CD4-positive, alpha-beta T cell treated with Interferon gamma for 1 hour (primary cell): Measurements from ENCODE around the gene DYSF.

Experiments
- DNase-seq: peaks from one replicate; pipeline ENCODE4 v3.0.0-alpha.2; 2020

Gene DYSF

GRCh38 chr2:71457123-71457915 is 4.0 kb downstream of the DYSF start:
- no peak for DNase-seq

GRCh38 chr2:71457923-71458322 is 4.6 kb downstream of the DYSF start:
- no peak for DNase-seq

GRCh38 chr2:71458413-71459083 is 5.2 kb downstream of the DYSF start:
- no peak for DNase-seq

GRCh38 chr2:71459084-71459431 is 5.7 kb downstream of the DYSF start:
- DNase-seq, result no peak

- DNase-seq, result no peak
Observed at GRCh38 chr2:71460056-71460455, 6.7 kb downstream of the DYSF start.

GRCh38 chr2:71460595-71461303 is 7.4 kb downstream of the DYSF start:
- no peak for DNase-seq

GRCh38 chr2:71461304-71461671 is 7.9 kb downstream of the DYSF start:
- no peak for DNase-seq

GRCh38 chr2:71462056-71462605 is 8.8 kb downstream of the DYSF start:
- DNase-seq, result no peak

- DNase-seq, result no peak
Observed at GRCh38 chr2:71462641-71463341, 9.4 kb downstream of the DYSF start.

GRCh38 chr2:71463342-71463654 is 9.9 kb downstream of the DYSF start:
- DNase-seq, result no peak

GRCh38 chr2:71464389-71464788 is 11.0 kb downstream of the DYSF start:
- DNase-seq, result no peak

- DNase-seq, result no peak
Observed at GRCh38 chr2:71465356-71465755, 12.0 kb downstream of the DYSF start.

GRCh38 chr2:71465961-71466300 is 12.6 kb downstream of the DYSF start:
- DNase-seq, result no peak

- DNase-seq, result no peak
Observed at GRCh38 chr2:71466301-71467179, 13.2 kb downstream of the DYSF start.

GRCh38 chr2:71467180-71467815 is 13.9 kb downstream of the DYSF start:
- no peak for DNase-seq

GRCh38 chr2:71468279-71469015 is 15.1 kb downstream of the DYSF start:
- no peak for DNase-seq

- no peak for DNase-seq
Observed at GRCh38 chr2:71469403-71470398, 16.3 kb downstream of the DYSF start.

GRCh38 chr2:71471276-71471675 is 17.9 kb downstream of the DYSF start:
- no peak for DNase-seq

GRCh38 chr2:71472019-71472418 is 18.7 kb downstream of the DYSF start:
- no peak for DNase-seq
